ENCODE measurements around the gene PDAP1. TPM values are rescaled to one million over a fixed set of nuclear protein-coding genes. Genes with fewer than 3 reads are reported as not detected.

The PDAP1 gene
- total RNA-seq, 1 experiment from 2014 or later, result 150 TPM

DNA sequence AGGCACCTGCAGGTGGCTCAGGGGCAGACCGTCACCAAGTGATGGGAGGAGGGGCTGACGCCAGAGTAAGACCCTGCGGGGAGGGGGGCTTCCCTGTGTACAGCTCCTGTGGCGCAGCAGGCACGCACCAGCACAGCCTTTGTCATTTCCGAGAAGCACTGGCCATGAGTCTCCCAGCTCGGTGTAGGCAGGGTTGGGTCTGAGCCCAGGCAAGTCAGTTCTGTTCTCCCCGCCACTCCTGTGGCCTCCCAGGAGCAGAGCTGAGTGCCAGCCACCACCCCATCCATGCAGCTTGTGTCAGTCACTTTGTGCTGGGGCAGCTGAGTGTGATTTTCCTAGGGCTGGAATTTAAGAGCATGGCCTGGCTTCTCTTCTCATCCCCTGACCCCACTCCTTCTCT lies 43.5 kb upstream of the PDAP1 start:
- no peak overlapping the region for H2BK20ac ChIP-seq (ENCODE audit: low read depth, low read length, poor library complexity, severe bottlenecking)
- H3K23me2 ChIP-seq (ENCODE audit: insufficient read length, low read depth, low read length, poor library complexity, severe bottlenecking), result no peaks in the 10 kb centered on the region
- H3K14ac ChIP-seq (ENCODE audit: insufficient read depth, low read length), result no peak overlapping the region
- H3K23ac ChIP-seq (ENCODE audit: insufficient read length, low read depth, low read length), result no peak overlapping the region
- Mint-ChIP-seq H3K9me3 (no peaks in the 10 kb centered on the region), H3K4me3 (no peak overlapping the region), H3K27ac (peak overlapping the region in 1 of 3 experiments; percentile 53; a peak in 1 of 7 replicates), H3K4me1 (no peaks in the 10 kb centered on the region), H3K27me3 (ENCODE audit: low read depth) (no peaks in the 10 kb centered on the region; the same call in none of the 2 replicates), H3K36me3 (ENCODE audit: insufficient read depth in 1 of 3, low read depth in 3 of 3) (peaks cover 34 to 91% (median 86%) of the 10 kb centered on the region in 3 experiments; a peak in 6 of 7 replicates)
- no peak overlapping the region for H4K8ac ChIP-seq (replicated peaks; ENCODE audit: insufficient read length, low read depth, low read length)
- H2AK5ac ChIP-seq (ENCODE audit: insufficient read length, low read length), result no peak overlapping the region
- no peaks in the 10 kb centered on the region for H3K79me1 ChIP-seq (ENCODE audit: insufficient read depth, low read depth, low read length, poor library complexity, severe bottlenecking)
- H3K27me3 ChIP-seq (ENCODE audit: insufficient read depth, low read length), result no peaks in the 10 kb centered on the region
- no peaks in the 10 kb centered on the region for H3K9me3 ChIP-seq (ENCODE audit: control insufficient read depth, low read depth, low read length)
- DNase-seq, result no peak
- H3K27ac ChIP-seq (ENCODE audit: insufficient read length, low read depth, low read length), result no peak overlapping the region
- no peak overlapping the region for H2BK15ac ChIP-seq (ENCODE audit: low read depth, low read length)
- WGBS (ENCODE audit: extremely low coverage, insufficient read length, low lambda C conversion rate), result no CpG with 5 or more reads among the region's 8 CpGs
- H3K18ac ChIP-seq (ENCODE audit: insufficient read length, low read depth, low read length), result no peak overlapping the region
- H4K5ac ChIP-seq (ENCODE audit: insufficient read length, low read depth, low read length), result no peak overlapping the region
- H3K4me1 ChIP-seq (ENCODE audit: insufficient read depth, low read length), result no peaks in the 10 kb centered on the region
- H3K56ac ChIP-seq (ENCODE audit: insufficient read length, low read depth, low read length), result no peak overlapping the region
- no peak overlapping the region for H3K4me2 ChIP-seq (ENCODE audit: insufficient read depth, insufficient read length, low read length)
- H3K9ac ChIP-seq (ENCODE audit: extremely low read depth, insufficient read length, low read length), result no peak overlapping the region
- no peak overlapping the region for H2AFZ ChIP-seq (ENCODE audit: low read length)
- H4K20me1 ChIP-seq (ENCODE audit: control insufficient read depth, insufficient read depth, insufficient read length), result no peaks in the 10 kb centered on the region
- no peak overlapping the region for H3T11ph ChIP-seq (ENCODE audit: low read length)
- H4K91ac ChIP-seq (ENCODE audit: insufficient read length, low read depth, low read length), result no peak overlapping the region
- TF ChIP-seq CTCF (conservative IDR thresholded peaks at IDR 0.05), result no peak
- no peak overlapping the region for H2BK120ac ChIP-seq (ENCODE audit: low read depth, low read length, poor library complexity, severe bottlenecking)
- H2BK12ac ChIP-seq (ENCODE audit: insufficient read length, low read depth, low read length), result no peak overlapping the region
- H3K4ac ChIP-seq (ENCODE audit: low read depth, low read length), result no peak overlapping the region
- no peak overlapping the region for H2BK5ac ChIP-seq (ENCODE audit: insufficient read length, low read length)
- no peaks in the 10 kb centered on the region for H3K79me2 ChIP-seq (ENCODE audit: insufficient read depth, low read length)

All from H9 (cell line).